GM18505 (cell line): ENCODE results near the gene SLC9C2.
"Not testable (repeated sequence)": the region's sequence is repeated elsewhere in the genome, so short reads cannot be mapped to it uniquely, and the experiment has no call there.

ENCODE experiments used
- ATAC-seq: cut with Tn5 transposase; IDR thresholded peaks from one replicate; pipeline ENCODE4 v1.9.1; 2021; ENCODE audit not compliant: unreplicated experiment
- POLR2A ChIP-seq: IDR thresholded peaks from 4 replicates; pipeline ENCODE4 v1.6.1; 2011; ENCODE audit warnings: borderline replicate concordance; ENCODE audit not compliant: insufficient read depth, insufficient read length; ENCODE audit errors: extremely low read depth

Gene SLC9C2

DNA sequence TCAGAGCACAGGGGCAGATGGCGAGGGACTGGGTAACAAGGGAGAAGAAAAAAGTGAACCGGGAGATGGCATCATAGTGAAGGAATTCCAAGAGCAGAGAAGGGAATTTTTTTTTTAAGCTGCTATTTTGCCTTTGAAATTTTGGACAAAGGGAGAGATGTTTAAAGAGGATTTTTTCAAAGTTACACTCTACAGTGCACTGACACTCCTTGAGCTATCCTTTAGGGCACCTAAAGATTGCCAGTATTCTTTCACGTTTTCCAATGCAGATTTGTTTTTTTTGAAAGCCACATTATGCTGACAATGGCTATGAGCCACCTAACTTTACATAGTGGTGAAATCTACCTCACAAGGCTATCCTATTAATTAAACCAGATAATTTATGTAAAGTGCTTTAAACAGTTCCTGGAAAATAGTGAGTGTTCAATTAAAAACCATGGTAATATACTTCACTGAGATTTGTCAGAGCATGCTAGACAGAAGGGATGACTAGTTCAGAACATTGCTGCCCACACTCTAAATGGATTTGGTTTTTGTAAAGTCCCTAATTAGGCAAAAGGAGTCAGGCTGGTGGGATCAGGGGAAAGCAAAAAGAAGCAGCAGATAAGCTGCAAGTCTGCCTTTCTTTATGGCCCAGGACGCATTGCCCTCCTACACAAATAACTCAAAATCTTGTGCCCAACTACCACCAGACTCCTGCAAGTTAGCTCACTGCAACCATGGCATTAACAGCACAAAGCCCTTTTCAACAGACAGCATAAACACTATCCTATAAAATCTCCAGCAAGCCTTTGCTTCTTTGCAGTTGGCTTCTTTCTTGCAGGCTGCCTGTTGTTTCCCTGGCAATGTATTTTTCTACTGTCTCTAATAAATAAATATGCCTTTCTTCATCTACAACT is 71.8 kb downstream of the SLC9C2 start:
- ATAC-seq = no peak
- TF ChIP-seq POLR2A = no peak

- no peak for TF ChIP-seq POLR2A
- no peak for ATAC-seq
Measured at GRCh38 chr1:173529106-173529505, 73.8 kb downstream of the SLC9C2 start.

GRCh38 chr1:173527151-173527826 is 75.6 kb downstream of the SLC9C2 start:
- no peak for TF ChIP-seq POLR2A
- no peak for ATAC-seq

GRCh38 chr1:173525926-173526325 is 76.9 kb downstream of the SLC9C2 start:
- ATAC-seq = no peak
- no peak for TF ChIP-seq POLR2A

DNA sequence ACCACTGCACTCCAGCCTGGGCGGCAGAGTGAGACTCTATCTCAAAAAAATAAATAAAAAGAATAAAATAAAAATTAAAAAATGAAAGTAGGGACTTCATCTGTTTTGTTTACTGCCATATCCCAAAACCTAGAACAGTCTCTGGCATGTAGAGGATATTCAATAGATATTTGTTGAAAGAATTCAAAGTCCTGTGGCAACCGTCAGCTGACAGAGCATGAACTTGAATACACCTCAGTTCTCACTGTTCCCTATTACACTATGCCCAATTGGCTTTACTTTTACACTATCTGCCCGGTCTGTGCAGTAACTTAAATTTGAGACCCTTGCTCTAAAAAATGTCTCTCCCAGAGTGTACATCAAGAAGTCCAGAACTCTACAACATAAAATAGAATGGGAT is 79.5 kb downstream of the SLC9C2 start:
- no peak for TF ChIP-seq POLR2A
- ATAC-seq = no peak

- TF ChIP-seq POLR2A = no peak
- no peak for ATAC-seq
Measured at GRCh38 chr1:173520799-173521198, 82.1 kb downstream of the SLC9C2 start.

DNA sequence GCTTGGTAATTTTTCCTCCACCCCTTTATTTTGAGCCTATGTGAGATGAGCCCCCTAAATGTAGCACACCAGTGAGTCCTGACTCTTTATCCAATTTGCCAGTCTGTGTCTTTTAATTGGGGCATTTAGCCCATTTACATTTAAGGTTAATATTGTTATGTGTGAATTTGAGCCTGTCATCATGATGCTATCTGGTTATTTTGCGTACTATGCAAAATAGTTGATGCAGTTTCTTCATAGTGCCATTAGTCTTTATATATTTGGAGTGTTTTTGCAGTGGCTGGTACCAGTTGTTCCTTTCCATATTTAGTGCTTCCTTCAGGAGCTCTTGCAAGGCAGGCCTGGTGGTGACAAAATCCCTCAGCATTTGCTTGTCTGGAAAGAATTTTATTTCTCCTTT is 88.4 kb downstream of the SLC9C2 start:
- not testable (repeated sequence) for ATAC-seq

- ATAC-seq = no peak
- TF ChIP-seq POLR2A = no peak
Measured at GRCh38 chr1:173509797-173510196, 93.1 kb downstream of the SLC9C2 start.

DNA sequence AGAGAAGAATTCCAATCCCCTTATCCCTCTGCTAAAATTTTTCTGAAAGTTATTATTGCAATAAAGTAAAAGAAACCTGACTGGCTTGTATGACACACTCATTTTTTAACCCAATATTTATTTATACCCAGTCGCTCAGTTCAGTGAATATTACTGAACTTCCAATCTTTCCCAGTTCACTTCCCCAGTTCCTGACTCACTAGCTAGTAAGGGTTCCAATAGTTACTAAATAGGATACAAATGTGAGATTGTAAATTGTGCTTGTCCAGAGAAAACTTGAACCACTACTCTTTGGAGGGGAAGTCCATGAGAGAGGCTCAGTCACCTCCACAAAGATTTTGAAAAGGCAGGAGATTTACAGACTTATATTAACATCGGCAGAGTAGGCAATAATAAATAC is 94.3 kb downstream of the SLC9C2 start:
- no peak for TF ChIP-seq POLR2A
- no peak for ATAC-seq

DNA sequence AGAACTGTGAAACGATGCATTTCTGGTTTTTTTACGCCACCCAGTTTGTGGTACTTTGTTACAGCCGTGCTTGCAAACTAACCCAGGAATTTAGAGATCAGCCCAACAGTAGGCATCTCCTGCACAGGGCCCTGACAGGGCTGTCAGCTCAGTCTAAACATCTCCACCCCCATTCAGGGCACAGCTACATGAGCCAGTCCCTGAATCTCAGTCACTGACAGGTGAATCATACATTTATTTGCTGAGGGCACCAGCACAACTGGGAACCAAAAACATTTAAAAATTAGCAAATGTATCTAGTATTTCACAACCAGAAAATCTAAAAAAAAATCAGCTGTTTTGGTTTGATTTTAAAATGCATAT is 95.0 kb downstream of the SLC9C2 start:
- no peak for ATAC-seq
- TF ChIP-seq POLR2A = no peak

DNA sequence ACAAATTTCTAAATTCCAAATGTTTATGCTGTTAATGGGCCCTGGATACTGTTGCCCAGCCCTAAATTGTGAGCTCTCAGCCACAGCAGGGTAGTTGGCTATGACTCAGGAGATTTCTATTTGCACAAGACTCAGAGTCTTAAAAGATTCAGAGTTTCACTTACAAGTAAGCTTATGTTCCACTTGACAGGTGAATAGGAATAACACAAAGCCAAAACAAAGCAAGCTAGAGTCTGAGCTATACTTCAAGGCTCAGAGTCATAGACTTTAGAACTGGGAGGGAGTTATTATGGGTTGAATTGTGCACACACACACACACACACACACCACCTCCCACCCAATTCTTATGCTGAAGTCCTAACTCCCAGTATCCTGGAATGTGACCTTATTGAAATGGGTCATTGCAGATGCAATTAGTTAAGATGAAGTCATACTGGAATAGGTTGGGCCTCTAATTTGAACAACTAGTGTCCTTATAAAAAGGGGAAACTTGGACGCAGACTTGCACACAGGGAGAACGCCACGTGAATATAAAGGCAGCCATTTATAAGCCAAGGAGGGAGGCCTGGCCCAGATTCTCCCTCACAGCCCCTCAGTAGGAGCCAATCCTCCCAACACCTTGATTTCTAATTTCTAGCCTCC is 95.5 kb downstream of the SLC9C2 start:
- no peak for TF ChIP-seq POLR2A
- no peak for ATAC-seq

DNA sequence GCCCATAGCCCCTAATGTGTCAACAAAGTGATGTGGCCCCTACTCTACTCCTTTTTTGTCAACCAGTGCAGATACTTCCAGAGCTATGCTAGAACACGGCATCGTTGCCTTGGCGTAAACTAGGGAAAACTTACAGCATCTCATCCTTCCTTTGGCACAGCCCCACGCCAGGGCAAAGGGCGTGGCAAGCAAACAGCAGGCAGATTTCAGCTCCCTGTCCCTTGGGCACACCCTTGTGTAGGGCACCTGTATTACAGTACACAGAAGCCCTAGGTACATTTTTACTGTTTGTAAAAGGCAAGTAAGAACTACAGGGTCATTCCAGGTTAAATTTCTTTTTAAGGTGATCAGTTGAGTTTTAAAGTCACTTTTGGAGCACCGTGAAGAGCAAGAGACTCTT is 96.4 kb downstream of the SLC9C2 start:
- TF ChIP-seq POLR2A = no peak
- no peak for ATAC-seq

- no peak for ATAC-seq
- TF ChIP-seq POLR2A = no peak
Measured at GRCh38 chr1:173505391-173505790, 97.5 kb downstream of the SLC9C2 start.

- TF ChIP-seq POLR2A = no peak
- no peak for ATAC-seq
Measured at GRCh38 chr1:173504268-173504667, 98.6 kb downstream of the SLC9C2 start.
